ENCODE results near the gene PAFAH1B1.

PAFAH1B1 gene

DNA sequence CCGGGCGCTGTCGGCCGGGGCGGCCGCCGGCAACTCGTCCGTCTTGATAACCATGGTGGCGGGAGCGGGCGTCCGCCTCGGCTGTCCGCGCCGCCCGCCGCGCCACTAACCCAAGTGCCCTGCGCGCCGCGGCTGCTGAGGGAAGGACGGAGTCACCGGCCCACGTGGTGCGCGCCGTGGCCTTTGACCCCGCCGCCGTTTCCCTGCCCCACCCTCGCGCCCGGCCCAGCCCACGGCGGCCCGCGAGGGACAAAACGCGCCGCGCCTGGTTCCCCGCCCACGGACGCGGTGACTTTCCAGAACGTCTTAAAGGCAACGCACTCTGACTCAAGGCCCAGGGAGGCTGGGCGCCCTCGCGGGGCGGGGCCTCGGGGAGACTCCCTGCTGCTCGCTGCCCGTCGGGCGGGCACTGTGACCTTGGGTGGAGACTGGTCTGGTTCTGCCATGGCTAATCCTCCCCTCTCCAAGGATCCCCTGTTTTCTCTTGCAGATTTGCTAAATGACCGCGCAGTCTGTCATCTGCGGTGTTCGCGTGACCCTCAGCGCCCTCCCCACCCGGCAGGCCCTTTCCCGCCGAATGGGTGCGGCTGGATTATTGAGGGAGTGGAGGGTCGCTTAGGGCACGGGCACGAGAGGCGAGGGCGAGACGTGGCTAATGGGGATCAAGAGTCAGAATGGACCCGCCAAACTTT, 118.3 kb downstream of the PAFAH1B1 start, which contains the start of gene CLUH:
TSS of gene CLUH (minus strand) at position 157 of the 692 bp plus-strand sequence. CDS start at position 54, 103 bp downstream.
- TF ChIP-seq EZH2phosphoT487 (IDR thresholded peaks at IDR 0.05; ENCODE audit: borderline replicate concordance, low read length), result no peak
- TF ChIP-seq CTCF (IDR thresholded peaks at IDR 0.05; ENCODE audit: low read depth, low read length, poor library complexity, severe bottlenecking), result no peak
- H4K20me1 ChIP-seq (ENCODE audit: control insufficient read depth, insufficient read depth, low read depth, low read length), result peaks cover 21% of the 10 kb centered on the region
- no peaks in the 10 kb centered on the region for H3F3A ChIP-seq (ENCODE audit: control insufficient read depth, insufficient read depth)
- peak within 1 kb of the TSS; percentile 100 for H3K4me2 ChIP-seq (ENCODE audit: low read length)
- H3K4me3 ChIP-seq (ENCODE audit: low read length), result peak within 1 kb of the TSS; percentile 95
- peak within 1 kb of the TSS; percentile 46 for H3K27ac ChIP-seq (ENCODE audit: low read depth, low read length)
- no peaks in the 10 kb centered on the region for H3K27me3 ChIP-seq (ENCODE audit: control insufficient read depth, low read length)
- no peaks in the 10 kb centered on the region for H3K9me3 ChIP-seq (ENCODE audit: control insufficient read depth, insufficient read depth, low read length)
- H3K9me2 ChIP-seq (replicated peaks; ENCODE audit: control insufficient read depth, low read length), result no peaks in the 10 kb centered on the region
- H3K36me3 ChIP-seq (ENCODE audit: control insufficient read depth, low read length), result peaks cover 31% of the 10 kb centered on the region
- H3K4me1 ChIP-seq (ENCODE audit: control insufficient read depth, low read length), result peaks cover 34% of the 10 kb centered on the region
- H3K79me2 ChIP-seq (ENCODE audit: control insufficient read depth, low read length), result peaks cover 65% of the 10 kb centered on the region

- peaks cover 58% of the 10 kb centered on the region for H3K79me2 ChIP-seq (ENCODE audit: control insufficient read depth, low read length)
- H3K27me3 ChIP-seq (ENCODE audit: control insufficient read depth, low read length), result no peaks in the 10 kb centered on the region
- no peaks in the 10 kb centered on the region for H3K9me2 ChIP-seq (replicated peaks; ENCODE audit: control insufficient read depth, low read length)
- H3K4me3 ChIP-seq (ENCODE audit: low read length), result peak overlapping the region; percentile 95
- peak overlapping the region; percentile 46 for H3K27ac ChIP-seq (ENCODE audit: low read depth, low read length)
- TF ChIP-seq EZH2phosphoT487 (IDR thresholded peaks at IDR 0.05; ENCODE audit: borderline replicate concordance, low read length) (no peak), CTCF (IDR thresholded peaks at IDR 0.05; ENCODE audit: low read depth, low read length, poor library complexity, severe bottlenecking) (no peak)
- no peaks in the 10 kb centered on the region for H3F3A ChIP-seq (ENCODE audit: control insufficient read depth, insufficient read depth)
- H3K9me3 ChIP-seq (ENCODE audit: control insufficient read depth, insufficient read depth, low read length), result no peaks in the 10 kb centered on the region
- peaks cover 23% of the 10 kb centered on the region for H3K36me3 ChIP-seq (ENCODE audit: control insufficient read depth, low read length)
- H3K4me1 ChIP-seq (ENCODE audit: control insufficient read depth, low read length), result peaks cover 34% of the 10 kb centered on the region
- peaks cover 17% of the 10 kb centered on the region for H4K20me1 ChIP-seq (ENCODE audit: control insufficient read depth, insufficient read depth, low read depth, low read length)
- peak overlapping the region; percentile 100 for H3K4me2 ChIP-seq (ENCODE audit: low read length)
These were observed 119.0 kb downstream of the PAFAH1B1 start for GRCh38 chr17:2712300-2713043.

DNA sequence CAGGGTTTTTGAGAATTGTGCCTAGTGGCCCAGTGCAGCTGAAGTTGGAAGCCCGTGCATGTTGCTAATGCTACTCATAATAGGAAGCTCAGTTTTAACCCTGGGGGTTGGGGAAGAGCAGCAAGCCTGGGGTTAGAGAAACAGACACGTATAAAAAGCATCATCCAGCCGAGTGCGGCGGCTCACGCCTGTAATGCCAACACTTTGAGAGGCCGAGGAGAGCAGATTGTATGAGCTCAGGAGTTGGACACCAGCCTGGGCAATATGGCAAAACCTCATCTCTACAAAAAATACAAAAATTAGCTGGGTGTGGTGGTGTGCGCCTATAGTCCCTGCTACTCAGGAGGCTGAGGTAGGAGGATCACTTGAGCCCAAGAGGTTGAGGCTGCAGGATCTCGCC, 120.4 kb downstream of the PAFAH1B1 start:
- H3K4me2 ChIP-seq (ENCODE audit: low read length), result peak overlapping the region; percentile 2; the same call in 1 of the 2 replicates
- peaks cover 8% of the 10 kb centered on the region; the same call in 1 of the 2 replicates for H4K20me1 ChIP-seq (ENCODE audit: control insufficient read depth, insufficient read depth, low read depth, low read length)
- H3K36me3 ChIP-seq (ENCODE audit: control insufficient read depth, low read length), result peaks cover 12% of the 10 kb centered on the region
- no peaks in the 10 kb centered on the region for H3F3A ChIP-seq (ENCODE audit: control insufficient read depth, insufficient read depth)
- peaks cover 43% of the 10 kb centered on the region for H3K79me2 ChIP-seq (ENCODE audit: control insufficient read depth, low read length)
- no peak overlapping the region for H3K27ac ChIP-seq (ENCODE audit: low read depth, low read length)
- H3K4me1 ChIP-seq (ENCODE audit: control insufficient read depth, low read length), result peaks cover 25% of the 10 kb centered on the region
- no peaks in the 10 kb centered on the region for H3K27me3 ChIP-seq (ENCODE audit: control insufficient read depth, low read length)
- H3K4me3 ChIP-seq (ENCODE audit: low read length), result no peak overlapping the region
- no peaks in the 10 kb centered on the region for H3K9me3 ChIP-seq (ENCODE audit: control insufficient read depth, insufficient read depth, low read length)
- no peak for TF ChIP-seq EZH2phosphoT487 (IDR thresholded peaks at IDR 0.05; ENCODE audit: borderline replicate concordance, low read length)
- TF ChIP-seq CTCF (IDR thresholded peaks at IDR 0.05; ENCODE audit: low read depth, low read length, poor library complexity, severe bottlenecking), result no peak
- no peaks in the 10 kb centered on the region for H3K9me2 ChIP-seq (replicated peaks; ENCODE audit: control insufficient read depth, low read length)

All from DOHH2 (cell line).